Measurements from ENCODE around the gene ENHO. TPM values are rescaled to one million over a fixed set of nuclear protein-coding genes. Genes with fewer than 3 reads are reported as not detected.
A peak's percentile ranks its signal among the peaks of the same experiment; 100 is the strongest.

The ENHO gene
- total RNA-seq, 4 donors from 2014 or later = 0.50 to 2.0 (median 1.1) TPM; not detected in 1

DNA sequence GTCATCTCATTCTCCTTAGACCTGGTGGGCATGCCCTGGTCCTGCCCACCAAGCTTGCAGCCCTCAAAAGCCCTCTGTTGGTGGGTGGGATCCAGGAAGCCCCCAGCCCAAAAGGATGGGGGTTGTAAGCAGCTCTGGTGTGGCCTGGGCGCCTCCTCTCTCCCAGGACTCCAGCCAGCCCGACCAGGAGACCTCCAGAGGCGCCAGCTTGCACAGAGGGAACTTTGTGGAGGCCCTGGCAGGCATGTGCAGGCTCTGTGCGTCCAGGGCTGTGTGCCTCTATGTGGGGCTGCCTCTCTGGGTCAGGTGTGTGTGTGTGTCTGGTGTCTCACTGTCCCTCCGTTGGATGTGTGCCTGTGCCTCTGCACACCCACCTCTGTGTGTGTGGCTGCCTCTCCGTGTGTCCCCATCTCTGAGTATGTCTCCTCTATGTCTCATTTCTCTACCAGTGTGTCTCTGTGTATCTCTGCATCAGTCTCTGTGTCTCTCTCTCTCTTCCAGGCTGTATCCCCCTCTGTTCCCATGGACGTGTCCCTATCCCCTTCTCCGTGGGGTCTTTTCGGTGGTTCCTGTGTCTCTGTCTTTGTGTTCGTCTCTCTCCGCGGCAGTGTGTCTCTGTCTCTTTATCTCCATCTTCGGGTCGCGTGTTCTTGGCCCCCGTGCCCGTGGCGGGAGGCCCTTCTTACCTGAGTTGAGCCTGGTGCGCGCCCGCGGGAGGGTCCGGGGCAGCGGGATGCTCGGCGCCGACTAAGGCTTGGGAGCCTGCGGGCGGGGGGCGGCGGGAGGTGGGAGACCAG is 501 bp downstream of the ENHO start:
- DNase-seq (ENCODE audit: extremely low spot score) = no peak
- Histone ChIP-seq H3K27ac (replicated peaks in 1 of 4) (peak overlapping the region; percentile 34 to 58 (median 54)), H3K9me3 (no peaks in the 10 kb centered on the region), H3K4me3 (peak overlapping the region; percentile 56 to 64 (median 62)), H3K4me1 (peaks cover 8 to 16% (median 15%) of the 10 kb centered on the region in 4 donors), H3K36me3 (no peaks in the 10 kb centered on the region), H3K27me3 (no peaks in the 10 kb centered on the region)
- TF ChIP-seq POLR2AphosphoS5 (IDR thresholded peaks at IDR 0.05) (no peak), CTCF (IDR thresholded peaks at IDR 0.05) (no peak), EP300 (IDR thresholded peaks at IDR 0.05) (no peak), POLR2A (IDR thresholded peaks at IDR 0.05; ENCODE audit: low read depth) (no peak)
- intact Hi-C loops (cut with DNase I) = no loop called here
- 28% methylated on average over 22 of the region's 31 CpGs for WGBS

DNA sequence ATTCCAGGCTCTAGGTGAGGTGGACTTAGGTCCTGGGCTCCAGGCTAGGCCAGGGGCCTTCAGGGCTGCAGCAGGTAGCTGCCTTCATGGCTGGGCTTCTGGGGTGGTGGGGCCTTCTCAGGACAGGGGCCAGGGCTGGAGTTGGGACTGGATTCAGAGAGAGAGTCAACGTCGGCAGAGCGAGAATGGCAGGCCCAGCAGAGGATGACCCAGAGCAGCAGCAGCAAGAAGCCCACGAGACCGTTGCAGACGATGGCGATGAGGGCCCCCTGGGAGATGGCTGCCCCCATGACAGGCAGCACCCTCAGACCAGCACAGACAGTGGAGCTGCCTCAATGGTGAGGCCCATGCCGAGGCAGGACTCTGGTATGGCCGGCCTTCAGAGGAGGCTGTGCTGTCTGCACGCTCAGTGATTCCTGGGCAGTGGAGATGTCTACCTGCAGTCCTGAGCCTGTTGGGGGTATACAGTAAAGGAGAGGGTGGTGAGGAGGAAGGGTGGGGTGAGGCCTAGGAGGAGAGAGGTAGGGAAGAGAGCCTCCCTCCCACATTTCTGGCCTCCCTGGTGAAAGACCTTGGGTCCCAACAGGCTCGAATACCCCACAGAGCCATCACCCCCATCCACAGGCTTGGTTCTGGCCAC is 1.3 kb downstream of the ENHO start:
- intact Hi-C loops (cut with DNase I) = no loop called here

DNA sequence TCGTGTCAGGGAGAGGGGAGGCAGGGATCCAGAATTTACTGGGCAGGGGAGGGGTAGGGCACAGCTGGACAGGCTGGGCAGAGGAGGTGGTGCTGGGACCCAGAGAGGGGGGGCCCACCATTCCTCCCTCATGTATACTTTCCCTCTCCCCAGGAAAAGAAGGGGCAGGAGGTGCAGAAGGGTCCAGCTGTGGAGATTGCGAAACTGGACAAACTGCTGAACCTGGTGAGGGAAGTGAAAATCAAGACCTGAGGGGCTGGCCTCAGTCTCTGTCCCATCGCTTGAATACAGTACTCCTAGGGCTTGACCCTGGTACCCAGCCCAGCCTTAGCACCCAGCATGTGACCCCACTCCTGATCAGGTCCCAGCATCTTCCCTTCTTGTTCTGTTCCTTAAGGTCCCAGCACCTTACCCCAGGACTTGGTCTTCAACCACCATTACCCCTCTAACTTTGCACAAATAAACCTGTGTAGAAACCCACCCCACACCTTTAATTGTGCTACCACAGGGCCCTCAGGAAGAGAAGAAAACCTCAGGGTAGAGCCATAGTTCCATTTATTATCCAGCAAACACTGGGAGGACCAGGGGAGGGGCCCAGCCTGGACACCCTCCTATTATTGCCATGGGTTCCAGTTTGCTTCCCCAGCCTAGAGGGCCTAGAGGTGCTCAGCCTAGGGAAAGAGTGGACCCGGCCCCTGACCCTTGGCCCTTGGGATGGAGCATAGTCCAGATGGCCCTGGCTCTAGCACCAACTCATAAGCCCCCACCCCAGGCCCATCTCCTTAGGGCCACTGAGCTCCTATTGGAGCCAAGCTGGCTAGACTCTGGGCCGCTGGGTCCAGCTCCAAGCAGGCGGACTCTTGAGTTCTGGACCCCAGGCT is 2.0 kb downstream of the ENHO start:
- intact Hi-C loops (cut with DNase I) = no loop called here

More for the DNA sequence above, 1.3 kb downstream of the ENHO start:
- Histone ChIP-seq H3K4me3 (no peak overlapping the region), H3K36me3 (no peaks in the 10 kb centered on the region), H3K4me1 (peaks cover 8 to 16% (median 15%) of the 10 kb centered on the region in 4 donors), H3K27ac (replicated peaks in 1 of 4) (no peak overlapping the region), H3K27me3 (no peaks in the 10 kb centered on the region), H3K9me3 (no peaks in the 10 kb centered on the region)
- WGBS = 96% methylated on average over 2 of the region's 11 CpGs
- TF ChIP-seq POLR2A (IDR thresholded peaks at IDR 0.05; ENCODE audit: low read depth) = no peak
- TF ChIP-seq EP300 (IDR thresholded peaks at IDR 0.05) = no peak
- no peak for TF ChIP-seq POLR2AphosphoS5 (IDR thresholded peaks at IDR 0.05)
- TF ChIP-seq CTCF (IDR thresholded peaks at IDR 0.05) = no peak
- no peak for DNase-seq (ENCODE audit: extremely low spot score)

DNA sequence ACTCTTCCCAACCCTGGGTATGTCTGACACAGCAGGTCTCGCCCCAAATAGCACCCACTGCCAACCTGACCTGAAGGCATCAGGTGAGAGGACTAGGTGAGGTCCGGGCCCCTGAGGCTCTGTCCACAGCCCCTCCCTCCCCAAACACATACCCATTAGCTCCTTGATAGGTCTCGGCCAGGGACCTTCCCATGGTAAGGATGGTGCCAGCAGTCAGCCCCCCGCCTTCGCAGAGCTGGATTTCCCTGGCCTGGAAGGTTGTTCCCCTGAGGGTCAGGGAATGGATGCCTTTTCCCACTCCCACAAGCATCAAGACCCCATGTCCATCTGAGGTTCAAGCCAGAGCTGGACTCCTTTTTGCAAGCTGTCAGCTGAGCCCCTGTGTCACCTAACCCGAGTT is 2.7 kb downstream of the ENHO start:
- 90% methylated on average over 5 of the region's 6 CpGs for WGBS
- H3K4me1 ChIP-seq = peaks cover 8 to 16% (median 15%) of the 10 kb centered on the region in 4 donors
- no peaks in the 10 kb centered on the region for H3K9me3 ChIP-seq
- no peaks in the 10 kb centered on the region for H3K36me3 ChIP-seq
- no peaks in the 10 kb centered on the region for H3K27me3 ChIP-seq
- TF ChIP-seq CTCF (IDR thresholded peaks at IDR 0.05) = no peak
- TF ChIP-seq EP300 (IDR thresholded peaks at IDR 0.05) = no peak
- no peak for TF ChIP-seq POLR2AphosphoS5 (IDR thresholded peaks at IDR 0.05)
- no peak for TF ChIP-seq POLR2A (IDR thresholded peaks at IDR 0.05; ENCODE audit: low read depth)
- DNase-seq (ENCODE audit: extremely low spot score) = no peak
- no peak overlapping the region for H3K27ac ChIP-seq (replicated peaks in 1 of 4)
- no peak overlapping the region for H3K4me3 ChIP-seq
- intact Hi-C loops (cut with DNase I) = no loop called here

More for the DNA sequence above, 2.0 kb downstream of the ENHO start:
- Histone ChIP-seq H3K4me1 (peaks cover 8 to 16% (median 15%) of the 10 kb centered on the region in 4 donors), H3K4me3 (no peak overlapping the region), H3K27ac (replicated peaks in 1 of 4) (no peak overlapping the region), H3K9me3 (no peaks in the 10 kb centered on the region), H3K27me3 (no peaks in the 10 kb centered on the region), H3K36me3 (no peaks in the 10 kb centered on the region)
- 81% methylated on average over 3 of the region's 6 CpGs for WGBS
- no peak for TF ChIP-seq POLR2AphosphoS5 (IDR thresholded peaks at IDR 0.05)
- no peak for TF ChIP-seq EP300 (IDR thresholded peaks at IDR 0.05)
- TF ChIP-seq CTCF (IDR thresholded peaks at IDR 0.05) = no peak
- no peak for TF ChIP-seq POLR2A (IDR thresholded peaks at IDR 0.05; ENCODE audit: low read depth)
- no peak for DNase-seq (ENCODE audit: extremely low spot score)

All from esophagus muscularis mucosa (tissue), 4 donors.